Measurements from ENCODE around the gene DCLK1. TPM values are rescaled to one million over a fixed set of nuclear protein-coding genes. Genes with fewer than 3 reads are reported as not detected.

The DCLK1 gene
- total and polyA plus RNA-seq, 10 of the 15 experiments (the other 5 are each of a cell fraction or from before 2014, with no cell fraction given), result not detected

GRCh38 chr13:35729926-35730627 lies 401.1 kb downstream of the DCLK1 start (continued):
- no peak for TF ChIP-seq NKRF (conservative IDR thresholded peaks at IDR 0.05)
- no peak for TF ChIP-seq EGR1 (IDR thresholded peaks at IDR 0.05; ENCODE audit: borderline replicate concordance in 1 of 2, low read depth in 2 of 2, low read length in 2 of 2)
- no peak for TF ChIP-seq SMARCA5 (IDR thresholded peaks at IDR 0.05)
- TF ChIP-seq NR2C1 (IDR thresholded peaks at IDR 0.05), result peak; percentile 44; the same call in 1 of the 2 replicates
- TF ChIP-seq ZSCAN29 (IDR thresholded peaks at IDR 0.05), result no peak
- no peak for TF ChIP-seq ESRRA (IDR thresholded peaks at IDR 0.05; ENCODE audit: low read length)
- TF ChIP-seq CHD2 (IDR thresholded peaks at IDR 0.05; ENCODE audit: borderline replicate concordance, low read depth, low read length), result no peak
- TF ChIP-seq ATF7 (IDR thresholded peaks at IDR 0.05; ENCODE audit: low read depth), result 0 out of 2 replicates have a peak, but pooled peaks have one; percentile 55

GRCh38 chr13:35727881-35728280 lies 403.3 kb downstream of the DCLK1 start:
- intact Hi-C loops (cut with micrococcal nuclease; ENCODE audit: unreplicated experiment), result no loop called here
- in situ Hi-C loops (cut with MboI), result no loop called here
- RAD21 ChIA-PET (ENCODE audit: unreplicated experiment), result no interaction called here
- TF ChIP-seq GATAD2B (conservative IDR thresholded peaks at IDR 0.05; ENCODE audit: low read depth) (no peak), CREM (IDR thresholded peaks at IDR 0.05; ENCODE audit: low read depth) (no peak), SREBF2 (IDR thresholded peaks at IDR 0.05; ENCODE audit: low read length) (no peak), POLR2AphosphoS5 (IDR thresholded peaks at IDR 0.05; ENCODE audit: low read length) (no peak), IRF3 (IDR thresholded peaks at IDR 0.05) (no peak), ATF7 (IDR thresholded peaks at IDR 0.05; ENCODE audit: low read depth) (no peak), ETV6 (conservative IDR thresholded peaks at IDR 0.05 in 1 of 2, IDR thresholded peaks at IDR 0.05 in 1 of 2; ENCODE audit: borderline replicate concordance in 1 of 2, low read depth in 1 of 2) (no peak), SP1 (IDR thresholded peaks at IDR 0.05; ENCODE audit: low read depth, low read length) (no peak), FOXK2 (IDR thresholded peaks at IDR 0.05) (no peak), ZBTB11 (CRISPR knock-in tag; IDR thresholded peaks at IDR 0.05) (no peak)

More at GRCh38 chr13:35727881-35728280, 403.3 kb downstream of the DCLK1 start:
- Histone ChIP-seq H2AFZ (ENCODE audit: control insufficient read depth, low read depth, low read length) (no peak overlapping the region), H3K4me3 (no peak overlapping the region), H3K27ac (ENCODE audit: control insufficient read depth, insufficient read depth) (no peak overlapping the region), H3K4me1 (ENCODE audit: control insufficient read depth, insufficient read depth, low read length) (peaks cover 5% of the 10 kb centered on the region; the same call in 1 of the 2 replicates), H3K9me3 (replicated peaks; ENCODE audit: control insufficient read depth, insufficient read depth, low read length) (no peaks in the 10 kb centered on the region; the same call in 2 of the 3 replicates), H3K4me2 (ENCODE audit: control insufficient read depth, insufficient read depth) (no peak overlapping the region), H3K27me3 (replicated peaks in 1 of 2; ENCODE audit: control insufficient read depth in 2 of 2, insufficient read depth in 2 of 2, low read length in 1 of 2) (no peaks in the 10 kb centered on the region; a peak in 1 of 4 replicates), H3K79me2 (ENCODE audit: control insufficient read depth, insufficient read depth, low read length) (no peaks in the 10 kb centered on the region), H3K36me3 (ENCODE audit: control insufficient read depth in 2 of 2, insufficient read depth in 2 of 2, low read length in 1 of 2) (no peaks in the 10 kb centered on the region), H4K20me1 (ENCODE audit: control insufficient read depth, insufficient read depth) (no peaks in the 10 kb centered on the region), H3K9ac (ENCODE audit: control insufficient read depth, insufficient read depth, low read length) (no peak overlapping the region)
- SMC1A ChIA-PET (ENCODE audit: uncharacterized antibody, unreplicated experiment), result no interaction called here
- ATAC-seq (no peak), DNase-seq (ENCODE audit: low read depth, low spot score) (no peak), FAIRE-seq (no peak)
- POLR2A ChIA-PET, result interaction anchor here (0.6 kb wide), 1 partner anchor 201 kb away, joined by 3 read pairs; no protein-coding TSS in a partner anchor
- 58% methylated on average over 6 of the region's 6 CpGs for WGBS (ENCODE audit: insufficient coverage, insufficient replicate concordance, low lambda C conversion rate, missing lambda C conversion rate)
- BruUV-seq (replicated peaks), result no TSS peak
- CTCF ChIA-PET, result interaction anchor here (1.1 to 1.5 kb wide), 2 partner anchors 8 to 62 kb away, joined by 3 to 4 read pairs; no protein-coding TSS in a partner anchor
